RWPE2 (cell line): Measurements from ENCODE around the gene NFASC.

Experiments
- ATAC-seq: fragments of 200-7000 bp; cut with Tn5 transposase; 3 replicates; pipeline ENCODE4 v1.9.1; 2021; ENCODE audit warnings: low read depth
- DNase-seq: peaks from one replicate; pipeline ENCODE4 v3.0.0-alpha.2; 2020; ENCODE audit warnings: low spot score
- H3K27ac ChIP-seq: fragments of 450-650 bp; 2 replicates; pipeline ENCODE4 v1.5.1; 2017; ENCODE audit warnings: mild to moderate bottlenecking; ENCODE audit not compliant: poor library complexity, severe bottlenecking
- H3K27me3 ChIP-seq: fragments of 250-450 bp; sonication (Bioruptor Pico); 2 replicates; pipeline ENCODE4 v1.5.1; 2021; ENCODE audit warnings: mild to moderate bottlenecking, moderate library complexity; ENCODE audit not compliant: insufficient read depth, poor library complexity, severe bottlenecking
- H3K36me3 ChIP-seq: fragments of 250-450 bp; sonication (Bioruptor Pico); 2 replicates; pipeline ENCODE4 v1.5.1; 2020; ENCODE audit warnings: low read depth, mild to moderate bottlenecking, moderate library complexity
- H3K4me1 ChIP-seq: fragments of 250-450 bp; sonication (Bioruptor Pico); 2 replicates; pipeline ENCODE4 v1.5.1; 2021; ENCODE audit warnings: mild to moderate bottlenecking, moderate library complexity; ENCODE audit not compliant: insufficient read depth, poor library complexity, severe bottlenecking
- H3K4me3 ChIP-seq: fragments of 250-450 bp; sonication (Bioruptor Pico); 2 replicates; pipeline ENCODE4 v1.5.1; 2021; ENCODE audit warnings: mild to moderate bottlenecking, moderate library complexity; ENCODE audit not compliant: severe bottlenecking
- H3K9me3 ChIP-seq: fragments of 250-450 bp; sonication (Bioruptor Pico); 2 replicates; pipeline ENCODE4 v1.5.1; 2021; ENCODE audit warnings: mild to moderate bottlenecking, moderate library complexity; ENCODE audit not compliant: severe bottlenecking
- CTCF ChIP-seq: fragments of 450-650 bp; IDR thresholded peaks from one replicate; pipeline ENCODE4 v1.5.1; 2017; ENCODE audit warnings: mild to moderate bottlenecking, moderate library complexity; ENCODE audit not compliant: poor library complexity, severe bottlenecking

NFASC gene

GRCh38 chr1:204931313-204931712 lies 60.7 kb downstream of the NFASC start:
- no peak for ATAC-seq
- no peaks in the 10 kb centered on the region for H3K4me1 ChIP-seq
- DNase-seq: no peak
- H3K36me3 ChIP-seq: no peaks in the 10 kb centered on the region
- H3K27ac ChIP-seq: no peak overlapping the region
- H3K9me3 ChIP-seq: no peaks in the 10 kb centered on the region
- H3K27me3 ChIP-seq: no peaks in the 10 kb centered on the region
- no peak for TF ChIP-seq CTCF
- H3K4me3 ChIP-seq: no peak overlapping the region

- no peaks in the 10 kb centered on the region for H3K36me3 ChIP-seq
- no peaks in the 10 kb centered on the region for H3K27me3 ChIP-seq
- no peak for TF ChIP-seq CTCF
- no peak for DNase-seq
- no peak overlapping the region for H3K27ac ChIP-seq
- ATAC-seq: no peak
- no peaks in the 10 kb centered on the region for H3K4me1 ChIP-seq
- H3K9me3 ChIP-seq: no peaks in the 10 kb centered on the region
- H3K4me3 ChIP-seq: no peak overlapping the region
Measured at GRCh38 chr1:204931768-204932572, 61.3 kb downstream of the NFASC start.

- no peak for DNase-seq
- no peaks in the 10 kb centered on the region for H3K36me3 ChIP-seq
- no peak for ATAC-seq
- no peaks in the 10 kb centered on the region for H3K4me1 ChIP-seq
- no peak for TF ChIP-seq CTCF
- H3K27me3 ChIP-seq: no peaks in the 10 kb centered on the region
- H3K9me3 ChIP-seq: no peaks in the 10 kb centered on the region
- H3K27ac ChIP-seq: no peak overlapping the region
- no peak overlapping the region for H3K4me3 ChIP-seq
Measured at GRCh38 chr1:204932573-204932909, 61.9 kb downstream of the NFASC start.

- no peak for TF ChIP-seq CTCF
- Histone ChIP-seq H3K4me1 (no peaks in the 10 kb centered on the region), H3K27ac (no peak overlapping the region), H3K36me3 (no peaks in the 10 kb centered on the region), H3K27me3 (no peaks in the 10 kb centered on the region), H3K9me3 (no peaks in the 10 kb centered on the region), H3K4me3 (no peak overlapping the region)
- no peak for DNase-seq
- ATAC-seq: no peak
Measured at GRCh38 chr1:204935155-204935554, 64.5 kb downstream of the NFASC start.

GRCh38 chr1:204936765-204937164 lies 66.1 kb downstream of the NFASC start:
- TF ChIP-seq CTCF: no peak
- H3K4me3 ChIP-seq: no peak overlapping the region
- H3K36me3 ChIP-seq: no peaks in the 10 kb centered on the region
- H3K9me3 ChIP-seq: no peaks in the 10 kb centered on the region
- H3K27ac ChIP-seq: no peak overlapping the region
- H3K4me1 ChIP-seq: no peaks in the 10 kb centered on the region
- H3K27me3 ChIP-seq: no peaks in the 10 kb centered on the region
- no peak for DNase-seq
- no peak for ATAC-seq
